ENCODE results near the gene ZNF385B. TPM values are rescaled to one million over a fixed set of nuclear protein-coding genes. Genes with fewer than 3 reads are reported as not detected.
"Not testable (repeated sequence)": the region's sequence is repeated elsewhere in the genome, so short reads cannot be mapped to it uniquely, and the experiment has no call there.

ZNF385B gene
- total RNA-seq, 1 donor from 2014 or later: not detected

DNA sequence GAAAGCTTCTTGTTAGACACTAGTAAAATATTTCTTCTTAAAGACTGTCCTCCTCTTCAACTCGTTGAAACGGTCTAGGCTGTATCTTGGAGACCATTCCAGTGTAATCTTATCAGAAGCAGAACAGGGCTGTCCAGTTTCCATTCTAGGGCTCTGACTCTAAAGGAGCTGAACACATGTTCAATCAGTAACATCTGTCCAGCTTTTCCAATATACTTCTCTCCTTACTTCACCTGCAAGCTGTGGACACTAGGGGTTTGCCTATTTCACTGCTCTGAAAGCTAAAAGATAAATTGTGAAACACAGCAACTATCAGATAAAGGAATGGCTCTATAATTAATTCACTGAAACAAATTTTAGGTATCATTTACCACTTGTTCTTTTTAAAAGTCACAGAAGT is 73.8 kb downstream of the ZNF385B start:
- Mint-ChIP-seq H3K9me3 (no peaks in the 10 kb centered on the region), H3K27me3 (ENCODE audit: insufficient read depth) (peaks cover 3% of the 10 kb centered on the region), H3K27ac (no peak overlapping the region), H3K4me3 (no peak overlapping the region), H3K4me1 (ENCODE audit: low read depth) (no peaks in the 10 kb centered on the region), H3K36me3 (ENCODE audit: low read depth) (no peaks in the 10 kb centered on the region)
- intact Hi-C loops (cut with micrococcal nuclease): no loop called here
- DNase-seq (ENCODE audit: low spot score): no peak

DNA sequence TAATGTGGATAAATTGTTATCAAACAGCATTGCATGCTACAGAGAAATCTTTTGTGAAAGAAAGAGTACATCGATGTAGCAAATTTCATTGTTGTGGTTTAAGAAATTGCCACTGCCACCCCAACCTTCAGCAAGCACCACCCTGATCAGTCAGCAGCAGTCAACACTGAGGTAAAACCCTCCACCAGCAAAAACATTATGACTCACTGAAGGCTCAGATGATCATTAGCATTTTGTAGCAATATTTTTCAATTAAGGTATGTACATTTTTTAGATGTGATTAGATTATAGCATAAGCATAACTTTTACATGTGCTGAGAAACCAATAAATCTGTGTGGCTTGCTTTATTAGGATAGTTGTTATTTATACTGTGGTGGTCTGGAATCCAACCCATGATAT is 75.5 kb downstream of the ZNF385B start:
- Mint-ChIP-seq H3K4me1 (ENCODE audit: low read depth) (no peaks in the 10 kb centered on the region), H3K27me3 (ENCODE audit: insufficient read depth) (peaks cover 5% of the 10 kb centered on the region), H3K36me3 (ENCODE audit: low read depth) (no peaks in the 10 kb centered on the region), H3K27ac (no peak overlapping the region), H3K9me3 (no peaks in the 10 kb centered on the region), H3K4me3 (no peak overlapping the region)
- DNase-seq (ENCODE audit: low spot score): no peak
- intact Hi-C loops (cut with micrococcal nuclease): no loop called here

DNA sequence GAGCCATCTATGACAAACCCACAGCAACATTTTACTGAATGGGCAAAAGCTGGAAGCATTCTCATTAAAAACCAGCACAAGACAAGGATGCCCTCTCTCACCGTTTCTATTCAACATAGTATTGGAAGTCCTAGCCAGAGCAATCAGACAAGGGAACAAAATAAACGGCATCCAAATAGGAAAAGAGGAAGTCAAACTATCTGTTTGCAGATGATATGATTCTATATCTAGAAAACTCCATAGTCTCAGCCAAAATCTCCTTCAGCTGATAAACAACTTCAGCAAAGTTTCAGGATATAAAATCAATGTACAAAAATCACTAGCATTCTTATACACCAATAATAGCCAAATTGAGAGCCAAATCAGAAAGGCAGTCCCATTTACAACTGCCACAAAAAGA is 79.1 kb downstream of the ZNF385B start:
- H3K9me3 Mint-ChIP-seq; H3K36me3 Mint-ChIP-seq (ENCODE audit: low read depth); DNase-seq (ENCODE audit: low spot score); H3K4me3 Mint-ChIP-seq; H3K27me3 Mint-ChIP-seq (ENCODE audit: insufficient read depth); H3K27ac Mint-ChIP-seq; H3K4me1 Mint-ChIP-seq (ENCODE audit: low read depth); intact Hi-C loops (cut with micrococcal nuclease): not testable (repeated sequence)

DNA sequence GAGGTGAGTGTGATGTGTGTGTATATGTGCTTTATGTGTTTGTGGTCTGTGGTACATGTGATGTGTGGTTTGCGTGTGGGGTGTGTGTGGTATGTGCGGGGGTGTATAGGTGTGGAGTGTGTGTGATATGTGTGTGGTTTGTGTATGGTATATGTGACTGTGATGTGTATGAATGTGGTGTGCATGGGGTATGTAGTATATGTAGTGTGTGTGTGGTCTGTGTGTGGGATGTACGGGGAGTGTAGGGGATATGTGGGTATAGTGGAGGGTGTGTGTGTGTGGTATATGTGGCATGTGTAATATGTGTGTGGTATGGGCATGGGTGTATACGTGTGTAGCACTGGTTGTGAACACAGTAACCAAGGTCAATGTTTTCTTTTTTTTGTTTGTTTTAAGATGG is 87.4 kb downstream of the ZNF385B start:
- H3K4me1 Mint-ChIP-seq (ENCODE audit: low read depth): no peaks in the 10 kb centered on the region
- DNase-seq (ENCODE audit: low spot score): no peak
- no peak overlapping the region for H3K27ac Mint-ChIP-seq
- H3K36me3 Mint-ChIP-seq (ENCODE audit: low read depth): no peaks in the 10 kb centered on the region
- H3K27me3 Mint-ChIP-seq (ENCODE audit: insufficient read depth): no peaks in the 10 kb centered on the region
- H3K4me3 Mint-ChIP-seq: no peak overlapping the region
- intact Hi-C loops (cut with micrococcal nuclease): no loop called here
- H3K9me3 Mint-ChIP-seq: no peaks in the 10 kb centered on the region

- no peak overlapping the region for H3K4me3 Mint-ChIP-seq
- no peaks in the 10 kb centered on the region for H3K4me1 Mint-ChIP-seq (ENCODE audit: low read depth)
- H3K27ac Mint-ChIP-seq: no peak overlapping the region
- no peaks in the 10 kb centered on the region for H3K36me3 Mint-ChIP-seq (ENCODE audit: low read depth)
- no peaks in the 10 kb centered on the region for H3K9me3 Mint-ChIP-seq
- H3K27me3 Mint-ChIP-seq (ENCODE audit: insufficient read depth): no peaks in the 10 kb centered on the region
- intact Hi-C loops (cut with micrococcal nuclease): no loop called here
- DNase-seq (ENCODE audit: low spot score): no peak
These were observed 89.1 kb downstream of the ZNF385B start for GRCh38 chr2:179772346-179772745.

DNA sequence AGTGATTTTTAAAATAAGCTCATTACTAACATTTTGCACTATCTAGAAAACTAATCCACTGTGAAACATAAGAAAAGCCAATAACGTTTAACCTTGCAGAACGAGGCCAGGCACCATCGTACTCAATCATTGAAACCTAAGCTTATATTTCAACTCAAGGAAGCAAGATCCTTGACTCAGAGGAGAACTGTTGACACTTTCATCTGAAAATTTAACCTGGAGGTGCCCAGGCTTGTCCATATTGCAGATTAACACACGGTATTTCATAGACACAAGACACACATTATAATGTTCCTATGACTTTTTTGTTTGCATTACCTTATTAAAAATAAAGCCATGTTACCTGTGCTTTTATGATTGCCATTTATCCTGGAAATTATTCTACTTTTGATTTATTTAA is 89.6 kb downstream of the ZNF385B start:
- no peaks in the 10 kb centered on the region for H3K36me3 Mint-ChIP-seq (ENCODE audit: low read depth)
- H3K4me1 Mint-ChIP-seq (ENCODE audit: low read depth): no peaks in the 10 kb centered on the region
- H3K4me3 Mint-ChIP-seq: no peak overlapping the region
- DNase-seq (ENCODE audit: low spot score): no peak
- intact Hi-C loops (cut with micrococcal nuclease): no loop called here
- H3K27me3 Mint-ChIP-seq (ENCODE audit: insufficient read depth): no peaks in the 10 kb centered on the region
- no peaks in the 10 kb centered on the region for H3K9me3 Mint-ChIP-seq
- H3K27ac Mint-ChIP-seq: no peak overlapping the region

DNA sequence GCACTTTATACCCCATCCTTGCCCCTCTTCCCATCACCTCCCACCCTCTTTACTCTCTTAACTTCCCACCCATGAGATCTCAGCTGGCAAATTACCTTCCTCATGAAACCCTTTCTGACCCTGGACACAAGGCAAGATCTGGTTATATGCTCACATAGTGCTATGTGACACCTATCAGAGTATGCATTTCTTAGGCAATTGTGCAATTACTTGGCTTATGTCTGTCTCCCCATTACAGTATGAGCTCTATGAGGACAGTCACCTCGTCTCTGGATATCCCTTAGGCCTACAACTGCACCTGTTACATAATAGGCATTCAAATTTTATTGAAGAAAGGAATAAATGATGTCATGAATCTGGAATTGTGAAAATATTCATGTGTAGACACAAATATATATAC is 91.4 kb downstream of the ZNF385B start:
- no peaks in the 10 kb centered on the region for H3K4me1 Mint-ChIP-seq (ENCODE audit: low read depth)
- no peak for DNase-seq (ENCODE audit: low spot score)
- intact Hi-C loops (cut with micrococcal nuclease): no loop called here
- H3K9me3 Mint-ChIP-seq: no peaks in the 10 kb centered on the region
- H3K36me3 Mint-ChIP-seq (ENCODE audit: low read depth): no peaks in the 10 kb centered on the region
- H3K4me3 Mint-ChIP-seq: no peak overlapping the region
- H3K27ac Mint-ChIP-seq: no peak overlapping the region
- no peaks in the 10 kb centered on the region for H3K27me3 Mint-ChIP-seq (ENCODE audit: insufficient read depth)

GRCh38 chr2:179769323-179769722 is 92.1 kb downstream of the ZNF385B start:
- H3K4me3 Mint-ChIP-seq: no peak overlapping the region
- no peaks in the 10 kb centered on the region for H3K4me1 Mint-ChIP-seq (ENCODE audit: low read depth)
- intact Hi-C loops (cut with micrococcal nuclease): no loop called here
- DNase-seq (ENCODE audit: low spot score): no peak
- no peaks in the 10 kb centered on the region for H3K36me3 Mint-ChIP-seq (ENCODE audit: low read depth)
- H3K27me3 Mint-ChIP-seq (ENCODE audit: insufficient read depth): no peaks in the 10 kb centered on the region
- H3K9me3 Mint-ChIP-seq: no peaks in the 10 kb centered on the region
- H3K27ac Mint-ChIP-seq: no peak overlapping the region

DNA sequence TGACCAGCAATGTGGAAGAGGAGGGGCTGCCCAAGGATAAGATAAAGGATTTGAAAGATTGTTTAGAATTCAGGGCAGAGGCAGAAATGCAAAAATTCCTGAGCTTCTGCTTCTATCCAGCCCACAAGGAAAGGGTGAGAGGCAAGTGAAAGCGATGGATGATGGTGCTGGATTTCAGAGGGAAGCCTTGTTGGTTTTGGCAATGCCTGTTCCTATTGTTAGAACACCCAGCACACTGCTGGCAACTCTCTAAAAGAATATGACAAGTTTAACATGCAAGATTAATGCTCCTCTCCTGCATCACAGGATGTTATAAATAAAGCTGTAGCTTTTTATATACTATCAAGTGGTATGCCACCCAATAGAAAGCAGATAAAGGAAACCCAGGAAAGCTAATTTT is 92.6 kb downstream of the ZNF385B start:
- no peak overlapping the region for H3K27ac Mint-ChIP-seq
- no peak overlapping the region for H3K4me3 Mint-ChIP-seq
- H3K4me1 Mint-ChIP-seq (ENCODE audit: low read depth): no peaks in the 10 kb centered on the region
- H3K9me3 Mint-ChIP-seq: no peaks in the 10 kb centered on the region
- no peak for DNase-seq (ENCODE audit: low spot score)
- intact Hi-C loops (cut with micrococcal nuclease): no loop called here
- H3K27me3 Mint-ChIP-seq (ENCODE audit: insufficient read depth): no peaks in the 10 kb centered on the region
- no peaks in the 10 kb centered on the region for H3K36me3 Mint-ChIP-seq (ENCODE audit: low read depth)

GRCh38 chr2:179765666-179766065 is 95.7 kb downstream of the ZNF385B start:
- Mint-ChIP-seq H3K27ac (no peak overlapping the region), H3K36me3 (ENCODE audit: low read depth) (no peaks in the 10 kb centered on the region), H3K27me3 (ENCODE audit: insufficient read depth) (no peaks in the 10 kb centered on the region), H3K4me3 (no peak overlapping the region), H3K4me1 (ENCODE audit: low read depth) (no peaks in the 10 kb centered on the region), H3K9me3 (no peaks in the 10 kb centered on the region)
- DNase-seq (ENCODE audit: low spot score): no peak
- intact Hi-C loops (cut with micrococcal nuclease): no loop called here

GRCh38 chr2:179764710-179765109 is 96.7 kb downstream of the ZNF385B start:
- Mint-ChIP-seq H3K27me3 (ENCODE audit: insufficient read depth) (no peaks in the 10 kb centered on the region), H3K4me1 (ENCODE audit: low read depth) (no peaks in the 10 kb centered on the region), H3K9me3 (no peaks in the 10 kb centered on the region), H3K4me3 (no peak overlapping the region), H3K27ac (no peak overlapping the region), H3K36me3 (ENCODE audit: low read depth) (no peaks in the 10 kb centered on the region)
- no peak for DNase-seq (ENCODE audit: low spot score)
- intact Hi-C loops (cut with micrococcal nuclease): no loop called here

DNA sequence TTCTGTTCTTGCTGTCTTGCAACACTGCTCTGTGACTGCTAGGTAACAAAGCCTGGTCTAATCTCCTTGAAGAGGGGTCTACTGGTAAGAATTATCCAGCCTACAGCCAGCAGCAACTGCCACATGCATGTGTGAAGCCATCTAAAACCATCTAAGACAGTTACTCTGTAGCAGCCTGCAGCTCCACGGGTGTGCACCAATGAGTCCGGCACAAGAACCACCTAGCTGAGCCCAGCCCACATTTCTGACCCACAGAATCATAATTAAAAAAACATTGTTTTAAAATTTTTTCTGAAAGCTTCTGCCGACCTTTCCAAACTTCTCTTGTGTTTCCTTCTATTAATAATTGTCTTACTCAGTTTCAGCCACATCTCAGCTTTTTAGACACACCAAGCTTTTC is 102.8 kb downstream of the ZNF385B start:
- intact Hi-C loops (cut with micrococcal nuclease): no loop called here

DNA sequence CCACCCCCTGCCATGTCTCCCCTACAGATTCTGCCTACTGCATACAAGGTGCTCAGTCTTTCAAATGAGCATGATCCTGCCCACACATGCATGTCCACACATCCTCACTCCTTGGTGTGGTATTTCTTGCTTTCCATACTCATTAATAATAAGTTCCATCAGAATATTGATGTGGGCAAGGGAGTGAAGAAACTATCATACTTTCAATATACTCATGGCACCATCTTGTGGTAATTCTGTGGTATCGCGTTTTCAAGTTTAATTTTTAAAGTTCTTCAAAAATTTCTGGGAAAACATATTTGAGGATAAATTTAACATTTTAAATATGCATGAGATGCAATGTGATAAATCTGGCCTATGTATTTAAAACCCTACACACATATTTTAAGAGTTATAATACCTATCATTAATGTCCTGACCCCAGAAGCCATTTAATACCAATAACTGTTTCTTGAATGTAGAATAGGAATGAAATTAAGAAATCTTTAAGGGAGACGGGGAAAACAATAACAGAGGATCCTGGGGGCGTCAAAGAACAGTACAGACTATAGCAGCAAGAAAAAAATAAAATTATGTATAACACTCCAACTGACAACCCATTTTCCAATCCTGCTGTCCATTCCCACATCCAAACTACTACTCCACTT is 110.1 kb downstream of the ZNF385B start:
- intact Hi-C loops (cut with micrococcal nuclease): loop anchor here (1.0 kb wide), 4 partner anchors 329 to 955 kb away; no protein-coding TSS in a partner anchor
- no peaks in the 10 kb centered on the region for H3K4me1 Mint-ChIP-seq (ENCODE audit: low read depth)
- no peaks in the 10 kb centered on the region for H3K9me3 Mint-ChIP-seq
- no peak overlapping the region for H3K27ac Mint-ChIP-seq
- H3K4me3 Mint-ChIP-seq: no peak overlapping the region
- peaks cover 10% of the 10 kb centered on the region for H3K27me3 Mint-ChIP-seq (ENCODE audit: insufficient read depth)
- DNase-seq (ENCODE audit: low spot score): no peak
- H3K36me3 Mint-ChIP-seq (ENCODE audit: low read depth): no peaks in the 10 kb centered on the region

More for the DNA sequence above, 102.8 kb downstream of the ZNF385B start:
- DNase-seq (ENCODE audit: low spot score): no peak
- H3K4me1 Mint-ChIP-seq (ENCODE audit: low read depth): no peaks in the 10 kb centered on the region
- H3K36me3 Mint-ChIP-seq (ENCODE audit: low read depth): no peaks in the 10 kb centered on the region
- peaks cover 4% of the 10 kb centered on the region for H3K27me3 Mint-ChIP-seq (ENCODE audit: insufficient read depth)
- H3K9me3 Mint-ChIP-seq: no peaks in the 10 kb centered on the region
- H3K27ac Mint-ChIP-seq: no peak overlapping the region
- H3K4me3 Mint-ChIP-seq: no peak overlapping the region

DNA sequence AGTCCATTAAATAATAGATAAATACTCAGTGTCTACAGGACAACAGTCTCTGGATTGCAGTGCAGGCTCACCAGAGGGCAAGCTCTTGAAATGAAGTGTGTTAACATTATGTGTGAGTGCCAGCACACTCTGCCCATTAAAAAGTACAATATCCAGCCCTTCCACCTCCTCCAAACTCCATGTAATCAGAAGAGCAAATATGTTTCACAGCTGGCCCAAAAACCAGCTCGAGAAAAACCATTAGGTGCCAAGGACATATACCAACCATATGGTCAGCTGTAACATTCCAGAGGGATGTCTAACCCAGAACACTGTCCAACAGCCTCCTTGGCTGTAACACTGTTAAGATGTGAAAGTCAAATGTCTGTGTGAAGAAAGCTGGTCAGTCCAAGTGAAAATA is 112.2 kb downstream of the ZNF385B start:
- H3K4me3 Mint-ChIP-seq: no peak overlapping the region
- H3K36me3 Mint-ChIP-seq (ENCODE audit: low read depth): no peaks in the 10 kb centered on the region
- H3K9me3 Mint-ChIP-seq: no peaks in the 10 kb centered on the region
- peaks cover 6% of the 10 kb centered on the region for H3K27me3 Mint-ChIP-seq (ENCODE audit: insufficient read depth)
- no peak overlapping the region for H3K27ac Mint-ChIP-seq
- intact Hi-C loops (cut with micrococcal nuclease): no loop called here
- no peaks in the 10 kb centered on the region for H3K4me1 Mint-ChIP-seq (ENCODE audit: low read depth)
- DNase-seq (ENCODE audit: low spot score): no peak
